Ectodermal cell (in vitro differentiated cells): Measurements from ENCODE around the gene KCNB1.

Experiments used
- H3K27ac ChIP-seq: 2 replicates; pipeline ENCODE4 v1.7.0; 2013; ENCODE audit warnings: mild to moderate bottlenecking, low read depth, low read length; ENCODE audit not compliant: insufficient read depth, poor library complexity, severe bottlenecking
- H3K27me3 ChIP-seq: 2 replicates; pipeline ENCODE4 v1.7.0; 2013; ENCODE audit warnings: mild to moderate bottlenecking, low read length; ENCODE audit not compliant: insufficient read depth, control insufficient read depth, poor library complexity, severe bottlenecking
- H3K36me3 ChIP-seq: one replicate; pipeline ENCODE4 v1.7.0; 2013; ENCODE audit warnings: low read length; ENCODE audit not compliant: control insufficient read depth, insufficient read depth
- H3K4me1 ChIP-seq: one replicate; pipeline ENCODE4 v1.7.0; 2013; ENCODE audit warnings: low read length; ENCODE audit not compliant: control insufficient read depth, insufficient read depth
- H3K4me3 ChIP-seq: 2 replicates; pipeline ENCODE4 v1.7.0; 2013; ENCODE audit warnings: low read depth, low read length, control low read depth; ENCODE audit not compliant: insufficient read depth
- H3K9me3 ChIP-seq: 2 replicates; pipeline ENCODE4 v1.7.0; 2013; ENCODE audit warnings: mild to moderate bottlenecking, low read length, moderate library complexity; ENCODE audit not compliant: control insufficient read depth
- WGBS, 2 experiments: methylation state at CpG; one replicate each; pipeline ENCODE4 v1.1.7; 2013; ENCODE audit warnings: missing lambda C conversion rate in 2 of 2; 5-methylcytosine and 5-hydroxymethylcytosine counted together

The KCNB1 gene

DNA sequence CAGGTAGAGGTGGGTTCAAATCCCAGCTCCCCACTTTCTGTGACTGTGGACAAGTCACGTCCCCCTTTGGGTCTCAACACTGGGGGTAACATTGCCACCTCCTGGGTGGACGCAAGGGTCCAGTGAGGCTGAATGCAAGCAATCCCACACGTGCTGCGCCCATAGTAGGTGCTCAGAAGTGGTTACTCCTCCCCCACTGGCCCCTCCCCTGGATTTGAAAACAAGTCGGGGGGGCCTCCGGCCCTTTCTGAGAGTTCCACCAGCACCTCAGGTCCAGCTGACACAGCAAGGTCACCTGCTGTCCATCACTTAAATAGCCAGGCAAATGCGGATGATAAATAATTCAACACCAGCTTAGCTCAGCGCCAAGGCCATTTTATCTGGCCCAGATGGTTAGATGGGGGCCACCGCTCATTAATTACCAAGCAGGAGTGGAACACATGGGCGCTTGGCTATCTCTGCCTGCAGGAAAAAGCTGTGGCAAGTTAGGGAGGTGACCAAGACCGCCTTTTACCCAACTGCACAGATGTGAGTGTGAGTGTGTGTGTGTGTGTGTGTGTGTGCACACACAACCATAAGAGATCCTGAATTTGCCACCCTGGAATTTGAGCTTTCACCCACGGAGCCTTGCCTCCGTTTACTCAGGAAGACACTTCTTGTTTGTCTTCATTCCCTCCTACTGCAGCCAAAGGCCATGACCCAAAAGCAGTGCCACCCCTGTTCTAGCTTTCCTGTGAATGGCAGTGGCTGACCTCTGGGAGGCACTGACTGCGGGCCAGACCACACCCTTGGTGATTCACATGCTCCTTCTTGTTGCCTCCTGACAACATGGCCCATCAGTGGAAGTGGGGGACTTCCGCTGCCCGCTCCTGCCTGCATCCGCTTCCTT is 34.7 kb upstream of the KCNB1 start:
- 92 to 93% methylated on average over 17 of the region's 17 CpGs for WGBS, 2 experiments
- H3K27ac ChIP-seq = no peak overlapping the region

DNA sequence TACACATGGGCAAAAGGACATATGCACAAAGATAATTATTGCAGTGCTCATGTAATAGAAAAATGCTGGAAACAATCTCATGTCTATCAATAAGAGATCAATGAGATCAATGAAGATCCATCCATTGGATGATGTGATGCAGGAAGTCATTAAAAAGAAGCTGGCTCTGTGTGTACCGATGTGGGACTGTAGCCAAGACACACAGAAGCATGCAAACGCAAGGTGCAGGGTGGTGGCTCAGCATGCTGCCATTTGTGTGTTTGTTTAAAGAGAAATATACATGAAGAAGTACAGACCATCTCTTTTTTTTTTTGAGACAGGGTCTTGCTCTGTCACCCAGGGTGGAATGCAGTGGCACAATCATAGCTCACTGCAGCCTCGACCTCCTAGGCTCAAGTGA is 33.1 kb upstream of the KCNB1 start:
- 90 to 91% methylated on average over 3 of the region's 3 CpGs for WGBS, 2 experiments
- Histone ChIP-seq H3K36me3 (no peaks in the 10 kb centered on the region), H3K9me3 (no peaks in the 10 kb centered on the region), H3K27ac (no peak overlapping the region), H3K27me3 (no peaks in the 10 kb centered on the region), H3K4me3 (no peak overlapping the region), H3K4me1 (no peaks in the 10 kb centered on the region)

More for the DNA sequence above, 34.7 kb upstream of the KCNB1 start:
- Histone ChIP-seq H3K4me1 (no peaks in the 10 kb centered on the region), H3K4me3 (no peak overlapping the region), H3K27me3 (no peaks in the 10 kb centered on the region), H3K36me3 (no peaks in the 10 kb centered on the region), H3K9me3 (no peaks in the 10 kb centered on the region)

DNA sequence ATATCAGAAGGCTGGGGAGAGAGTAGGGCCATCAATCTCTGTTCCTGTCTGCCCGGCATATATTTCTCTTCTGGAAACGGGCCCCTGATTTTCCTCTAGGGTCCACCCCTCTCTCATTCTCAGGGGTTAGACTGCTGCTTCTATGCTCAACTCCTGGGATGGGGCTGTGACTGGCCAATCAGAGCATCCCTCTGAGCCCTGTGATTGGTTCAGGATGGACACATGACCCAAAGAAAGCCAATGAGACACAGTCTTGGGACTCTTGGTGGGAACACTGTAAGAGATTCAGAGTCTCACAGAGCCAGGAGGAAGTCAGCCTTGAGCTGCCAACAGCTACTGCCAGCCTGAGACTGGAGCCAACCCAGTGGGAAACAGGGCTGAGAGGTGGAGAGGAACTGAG is 31.0 kb upstream of the KCNB1 start:
- Histone ChIP-seq H3K27ac (no peak overlapping the region), H3K4me3 (no peak overlapping the region), H3K36me3 (no peaks in the 10 kb centered on the region), H3K4me1 (peaks cover 3% of the 10 kb centered on the region), H3K9me3 (no peaks in the 10 kb centered on the region), H3K27me3 (no peaks in the 10 kb centered on the region)
- 92 to 97% methylated on average over 2 of the region's 2 CpGs for WGBS, 2 experiments

DNA sequence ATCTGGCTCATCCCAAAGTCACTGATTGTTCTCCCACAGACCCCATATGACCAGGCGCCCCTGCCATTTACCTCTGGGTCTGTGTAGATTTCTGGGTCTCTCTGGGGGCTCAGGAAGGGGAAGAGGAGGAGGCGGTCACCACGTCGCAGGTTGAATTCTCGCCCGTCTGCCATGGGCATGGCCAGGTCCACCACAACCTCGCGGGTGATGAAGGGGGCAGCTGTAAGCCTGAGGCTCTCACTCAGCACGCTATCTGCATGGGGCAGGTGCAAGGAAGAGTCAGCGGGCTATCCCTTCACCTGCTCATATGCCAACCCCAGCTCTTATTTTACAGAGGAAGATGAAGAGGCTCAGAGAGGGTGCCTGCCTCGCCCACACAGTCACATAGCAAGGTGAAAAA is 30.5 kb upstream of the KCNB1 start:
- WGBS, 2 experiments = 93 to 95% methylated on average over 11 of the region's 11 CpGs
- H3K4me1 ChIP-seq = peaks cover 3% of the 10 kb centered on the region

DNA sequence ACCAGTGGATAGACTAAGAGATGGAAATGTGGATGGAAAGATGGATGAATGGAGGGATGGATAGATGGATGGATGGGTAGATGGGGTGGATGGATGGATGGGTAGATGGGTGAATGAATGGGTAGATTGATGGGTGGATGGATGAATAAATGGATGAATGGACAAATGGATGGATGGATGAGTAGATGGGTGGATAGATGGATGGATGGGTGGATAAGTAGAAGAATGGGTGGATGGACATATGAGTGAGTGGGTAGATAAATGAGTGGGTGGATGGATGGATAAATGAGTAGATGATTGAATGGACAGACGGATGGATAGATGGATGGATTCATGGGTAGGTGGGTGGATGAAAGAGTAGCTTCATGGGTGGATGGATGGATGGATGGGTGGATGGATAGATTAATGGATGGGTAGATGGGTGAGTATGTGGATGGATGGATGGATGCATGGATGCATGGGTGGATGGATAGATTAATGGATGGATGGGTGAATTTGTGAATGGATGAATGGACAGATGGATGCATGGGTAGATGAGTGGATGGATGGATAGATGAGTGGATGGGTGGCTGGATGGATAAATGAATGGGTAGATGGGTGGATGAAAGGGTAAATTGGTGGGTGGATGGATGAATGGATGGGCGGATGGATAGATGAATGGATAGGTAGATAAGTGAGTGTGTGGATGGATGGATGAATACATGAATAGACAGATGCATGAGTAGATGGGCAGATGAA is 29.5 kb upstream of the KCNB1 start:
- Histone ChIP-seq H3K36me3 (no peaks in the 10 kb centered on the region), H3K27me3 (no peaks in the 10 kb centered on the region), H3K4me3 (no peak overlapping the region), H3K27ac (no peak overlapping the region), H3K9me3 (no peaks in the 10 kb centered on the region), H3K4me1 (peaks cover 9% of the 10 kb centered on the region)
- WGBS, 2 experiments = 90 to 92% methylated on average over 2 of the region's 2 CpGs

More for the DNA sequence above, 30.5 kb upstream of the KCNB1 start:
- no peaks in the 10 kb centered on the region for H3K9me3 ChIP-seq
- H3K4me3 ChIP-seq = no peak overlapping the region
- H3K27ac ChIP-seq = no peak overlapping the region
- H3K27me3 ChIP-seq = no peaks in the 10 kb centered on the region
- no peaks in the 10 kb centered on the region for H3K36me3 ChIP-seq

DNA sequence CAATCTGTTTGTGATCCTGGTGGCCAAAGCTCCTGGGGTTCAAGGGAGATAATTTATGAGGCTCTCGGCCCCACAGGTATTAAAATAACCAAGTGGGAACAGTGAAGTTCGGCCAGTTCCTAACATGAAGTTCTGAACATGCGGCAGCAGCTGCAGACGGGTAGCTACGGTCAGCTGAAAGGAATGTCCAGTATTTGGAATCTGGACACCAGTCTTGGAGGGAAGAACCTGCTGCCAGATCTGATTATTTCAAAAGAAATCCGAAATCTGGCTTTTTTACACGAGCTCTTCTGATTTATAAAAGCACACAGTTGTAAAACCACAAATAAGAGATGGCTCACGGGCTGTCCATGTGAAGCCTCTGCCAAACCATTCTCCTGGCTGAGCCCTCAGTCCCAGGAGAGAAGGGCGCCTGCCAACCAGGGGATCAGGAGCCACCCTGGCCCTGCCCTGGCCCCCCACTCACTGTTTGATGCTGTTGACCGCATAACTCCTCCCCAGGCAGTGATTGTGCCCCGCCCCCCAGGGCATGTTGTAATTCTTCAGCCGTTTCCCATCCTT is 28.2 kb upstream of the KCNB1 start:
- H3K27me3 ChIP-seq = no peaks in the 10 kb centered on the region
- WGBS, 2 experiments = 92% methylated on average over 12 of the region's 12 CpGs
- H3K4me3 ChIP-seq = no peak overlapping the region
- no peaks in the 10 kb centered on the region for H3K36me3 ChIP-seq
- no peak overlapping the region for H3K27ac ChIP-seq
- peaks cover 13% of the 10 kb centered on the region for H3K4me1 ChIP-seq
- H3K9me3 ChIP-seq = no peaks in the 10 kb centered on the region

DNA sequence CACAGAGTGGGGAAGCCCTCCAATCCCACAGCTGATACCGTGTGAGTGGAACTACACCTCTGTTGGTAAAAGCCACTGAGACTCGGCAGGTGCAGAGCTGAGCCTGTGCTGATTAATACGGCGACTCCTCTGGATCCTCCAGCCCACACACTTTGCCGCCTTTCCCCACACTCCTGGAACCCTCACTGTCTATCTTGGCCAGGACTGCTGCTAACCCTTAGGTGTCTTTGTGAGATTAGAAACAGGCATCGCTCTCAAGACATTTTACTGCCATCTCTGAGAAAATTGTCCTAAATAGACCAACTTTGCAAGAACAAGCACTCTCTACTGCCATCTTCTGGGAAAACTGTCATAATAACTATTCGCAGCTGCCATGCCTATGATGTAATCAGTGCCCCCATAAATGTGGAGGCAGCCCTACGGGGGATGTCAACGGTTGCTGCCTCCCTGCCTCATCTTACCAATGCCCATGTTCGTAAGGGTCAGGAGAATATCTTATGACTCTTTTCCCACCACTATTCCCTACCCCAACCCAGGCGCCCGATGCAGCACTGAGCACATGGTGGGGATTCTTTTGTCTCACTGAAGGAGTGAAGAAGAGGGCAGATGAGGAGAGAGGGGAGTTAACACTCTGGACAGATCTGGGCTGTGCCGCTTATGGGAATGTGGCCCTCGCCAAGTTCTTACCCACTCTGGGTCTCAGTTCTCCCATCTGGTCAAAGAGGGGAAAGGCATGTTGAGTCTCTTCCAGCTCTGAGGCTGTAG is 26.1 kb upstream of the KCNB1 start:
- Histone ChIP-seq H3K4me1 (peaks cover 19% of the 10 kb centered on the region), H3K4me3 (no peak overlapping the region), H3K27me3 (no peaks in the 10 kb centered on the region), H3K9me3 (no peaks in the 10 kb centered on the region), H3K36me3 (no peaks in the 10 kb centered on the region), H3K27ac (no peak overlapping the region)
- WGBS, 2 experiments = 80% methylated on average over 14 of the region's 14 CpGs

DNA sequence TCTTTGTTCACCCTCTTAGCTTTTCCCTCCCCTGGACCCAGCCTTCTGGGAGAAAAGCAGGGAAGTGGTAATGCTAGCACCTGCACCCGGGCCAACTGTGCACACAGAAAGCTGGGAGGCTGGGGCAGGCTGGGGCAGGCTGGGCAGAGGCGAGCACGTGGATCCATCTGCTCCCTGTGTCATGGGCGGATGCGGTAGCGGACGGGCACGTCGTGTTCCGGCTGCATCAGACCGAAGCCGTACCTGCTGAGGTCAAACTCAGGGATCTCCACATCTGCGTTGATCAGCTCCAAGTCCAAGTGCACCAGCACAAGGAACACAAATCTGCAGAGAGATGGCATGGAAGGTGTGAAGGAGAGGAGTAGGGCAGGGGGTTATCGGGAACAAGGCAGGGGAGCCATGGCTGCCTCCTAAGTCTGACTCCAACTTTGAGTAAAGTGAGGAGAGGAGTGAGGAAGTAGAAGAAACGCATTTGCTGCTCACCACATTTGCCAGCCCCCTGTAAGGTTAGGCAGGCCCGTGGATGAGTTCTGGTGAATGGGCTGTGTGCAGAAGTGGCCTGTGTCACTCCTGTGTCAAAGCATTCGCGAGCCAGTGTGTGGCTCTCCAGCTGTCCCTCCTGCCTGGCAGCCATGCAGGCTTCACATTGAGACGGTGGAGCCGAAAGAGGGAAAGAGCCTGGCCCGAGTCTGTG is 25.4 kb upstream of the KCNB1 start:
- Histone ChIP-seq H3K4me3 (no peak overlapping the region), H3K36me3 (no peaks in the 10 kb centered on the region), H3K9me3 (no peaks in the 10 kb centered on the region), H3K4me1 (peaks cover 24% of the 10 kb centered on the region), H3K27me3 (no peaks in the 10 kb centered on the region), H3K27ac (no peak overlapping the region)
- 94 to 95% methylated on average over 21 of the region's 21 CpGs for WGBS, 2 experiments

DNA sequence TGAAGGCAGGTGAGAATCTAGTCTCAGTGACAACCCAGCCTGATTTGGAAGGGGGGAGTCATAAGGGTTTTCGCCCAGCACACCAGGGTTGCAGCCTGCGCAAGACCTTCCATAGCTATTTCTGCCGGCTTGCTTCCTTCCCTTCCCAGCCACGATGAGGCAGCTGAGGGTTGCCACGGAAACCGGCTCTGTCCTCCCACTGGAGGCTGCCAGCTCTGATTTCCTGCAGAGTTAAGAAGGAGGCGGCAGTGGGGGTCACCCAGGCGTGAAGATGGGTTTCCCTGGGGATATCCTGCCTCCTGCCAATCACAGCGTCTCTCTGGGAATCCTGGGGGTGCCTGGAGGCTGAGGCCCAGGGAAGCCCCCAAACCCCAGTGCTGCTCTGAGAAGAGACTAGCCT is 23.1 kb upstream of the KCNB1 start:
- 25 to 27% methylated on average over 9 of the region's 9 CpGs for whole genome bisulfite sequencing, 2 experiments
- H3K9me3 ChIP-seq = no peaks in the 10 kb centered on the region
- peaks cover 24% of the 10 kb centered on the region for H3K4me1 ChIP-seq
- no peaks in the 10 kb centered on the region for H3K36me3 ChIP-seq
- H3K4me3 ChIP-seq = no peak overlapping the region
- H3K27me3 ChIP-seq = no peaks in the 10 kb centered on the region
- no peak overlapping the region for H3K27ac ChIP-seq
